SU-DHL-6 (cell line): ENCODE measurements around the gene ADGRG2.

Experiments used
- H2AFZ ChIP-seq: fragments of 200-600 bp; sonication (generic); 2 replicates; pipeline ENCODE4 v1.6.1; 2014; ENCODE audit warnings: low read depth, mild to moderate bottlenecking, moderate library complexity, mixed read lengths, antibody characterized with exemption, low read length; ENCODE audit not compliant: severe bottlenecking
- H3F3A ChIP-seq: fragments of 200-600 bp; shearing (Covaris generic); 2 replicates; pipeline ENCODE4 v1.6.0; 2016; ENCODE audit warnings: antibody characterized with exemption, mild to moderate bottlenecking; ENCODE audit not compliant: insufficient read depth
- H3K27ac ChIP-seq: fragments of 200-600 bp; sonication (generic); 2 replicates; pipeline ENCODE4 v1.5.1; 2016; ENCODE audit warnings: low read depth, mild to moderate bottlenecking, low read length, moderate library complexity, mixed read lengths
- H3K27me3 ChIP-seq: fragments of 200-600 bp; sonication (generic), shearing (Covaris generic); 2 replicates; pipeline ENCODE4 v1.6.0; 2014; ENCODE audit warnings: mild to moderate bottlenecking, low read length
- H3K36me3 ChIP-seq: fragments of 200-600 bp; sonication (generic); 2 replicates; pipeline ENCODE4 v1.6.1; 2014; ENCODE audit warnings: mild to moderate bottlenecking, low read length, mixed read lengths
- H3K4me2 ChIP-seq: fragments of 300-600, 200-600 bp; shearing (Covaris generic), sonication (generic); 2 replicates; pipeline ENCODE4 v1.6.0; 2014; ENCODE audit warnings: low read length, low read depth, mild to moderate bottlenecking; ENCODE audit not compliant: poor library complexity, severe bottlenecking
- H3K4me3 ChIP-seq: fragments of 200-600 bp; sonication (generic); 2 replicates; pipeline ENCODE4 v1.5.1; 2014; ENCODE audit warnings: antibody characterized with exemption, low read length, mild to moderate bottlenecking, mixed read lengths; ENCODE audit not compliant: insufficient read depth, poor library complexity, severe bottlenecking
- H3K79me2 ChIP-seq: fragments of 200-600 bp; sonication (generic); 2 replicates; pipeline ENCODE4 v1.6.1; 2014; ENCODE audit warnings: mild to moderate bottlenecking, low read length, moderate library complexity; ENCODE audit not compliant: insufficient read depth
- H3K9ac ChIP-seq: fragments of 200-600 bp; sonication (generic); 2 replicates; pipeline ENCODE4 v1.7.0; 2014; ENCODE audit warnings: mild to moderate bottlenecking, low read length
- H3K9me2 ChIP-seq: fragments of 200-600 bp; sonication (generic); replicated peaks from 2 replicates; pipeline ENCODE4 v1.6.1; 2014; ENCODE audit warnings: low read length; ENCODE audit not compliant: insufficient read depth
- H3K9me3 ChIP-seq: fragments of 200-600 bp; sonication (generic); 2 replicates; pipeline ENCODE4 v1.6.1; 2014; ENCODE audit warnings: low read length, mixed read lengths; ENCODE audit not compliant: insufficient read depth
- H4K20me1 ChIP-seq: fragments of 200-600 bp; sonication (generic); 2 replicates; pipeline ENCODE4 v1.6.1; 2014; ENCODE audit warnings: low read depth, mild to moderate bottlenecking, antibody characterized with exemption, low read length, moderate library complexity, mixed read lengths
- CTCF ChIP-seq: fragments of 200-600 bp; sonication (generic); IDR thresholded peaks from one replicate; pipeline ENCODE4 v1.5.1; 2017; ENCODE audit warnings: antibody characterized with exemption, mild to moderate bottlenecking, low read length, moderate library complexity; ENCODE audit not compliant: insufficient read depth, poor library complexity, severe bottlenecking
- EZH2phosphoT487 ChIP-seq: fragments of 200-600 bp; sonication (generic), shearing (Covaris generic); conservative IDR thresholded peaks from 2 replicates; pipeline ENCODE4 v1.6.1; 2018; ENCODE audit warnings: mild to moderate bottlenecking, antibody characterized with exemption, low read length, moderate library complexity, mixed read lengths

Gene ADGRG2

DNA sequence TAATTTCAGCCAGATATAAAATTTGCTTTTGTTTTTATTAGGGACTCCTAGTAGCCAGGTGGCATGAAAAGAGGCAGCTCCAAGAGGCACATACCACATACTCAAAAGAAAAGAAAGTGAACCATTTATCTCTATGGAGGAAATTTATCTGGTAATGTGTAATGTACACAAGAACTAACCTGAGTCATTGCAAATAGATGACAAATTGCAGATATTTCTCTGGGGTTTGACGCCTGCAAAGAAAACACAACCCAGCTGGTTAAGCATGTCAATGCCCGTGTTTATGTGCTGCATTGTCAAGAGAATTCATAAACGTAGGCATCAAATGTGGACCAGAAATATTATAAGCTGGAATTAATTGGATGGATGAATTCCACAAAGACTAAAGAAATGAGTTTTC, 91.5 kb downstream of the ADGRG2 start:
- H3K27me3 ChIP-seq = no peaks in the 10 kb centered on the region
- H3K9me3 ChIP-seq = no peaks in the 10 kb centered on the region
- H3K4me2 ChIP-seq = no peak overlapping the region
- no peak overlapping the region for H3K27ac ChIP-seq
- no peaks in the 10 kb centered on the region for H3K79me2 ChIP-seq
- H3K9ac ChIP-seq = no peak overlapping the region
- TF ChIP-seq EZH2phosphoT487 (no peak), CTCF (no peak)
- no peak overlapping the region for H2AFZ ChIP-seq
- no peaks in the 10 kb centered on the region for H3K9me2 ChIP-seq
- no peaks in the 10 kb centered on the region for H3K36me3 ChIP-seq
- H3F3A ChIP-seq = no peaks in the 10 kb centered on the region
- no peak overlapping the region for H3K4me3 ChIP-seq
- H4K20me1 ChIP-seq = no peaks in the 10 kb centered on the region

GRCh38 chrX:19028560-19028959, 93.7 kb downstream of the ADGRG2 start:
- Histone ChIP-seq H3K27ac (no peak overlapping the region), H3F3A (no peaks in the 10 kb centered on the region), H3K27me3 (no peaks in the 10 kb centered on the region), H2AFZ (no peak overlapping the region), H3K4me2 (no peak overlapping the region), H3K36me3 (no peaks in the 10 kb centered on the region), H3K79me2 (no peaks in the 10 kb centered on the region), H3K9me3 (no peaks in the 10 kb centered on the region), H3K9ac (no peak overlapping the region), H3K4me3 (no peak overlapping the region), H3K9me2 (no peaks in the 10 kb centered on the region), H4K20me1 (no peaks in the 10 kb centered on the region)
- TF ChIP-seq EZH2phosphoT487 = no peak
- TF ChIP-seq CTCF = no peak

GRCh38 chrX:19024366-19024765, 97.9 kb downstream of the ADGRG2 start:
- Histone ChIP-seq H3K9me2 (no peaks in the 10 kb centered on the region), H3K4me3 (no peak overlapping the region), H3K36me3 (no peaks in the 10 kb centered on the region), H4K20me1 (no peaks in the 10 kb centered on the region), H2AFZ (no peak overlapping the region), H3K27ac (no peak overlapping the region), H3F3A (no peaks in the 10 kb centered on the region), H3K4me2 (no peak overlapping the region), H3K79me2 (no peaks in the 10 kb centered on the region), H3K9me3 (no peaks in the 10 kb centered on the region), H3K27me3 (no peaks in the 10 kb centered on the region), H3K9ac (no peak overlapping the region)
- TF ChIP-seq EZH2phosphoT487 = no peak

- Histone ChIP-seq H3K36me3 (no peaks in the 10 kb centered on the region), H3K9me3 (no peaks in the 10 kb centered on the region), H4K20me1 (no peaks in the 10 kb centered on the region), H3K4me3 (no peak overlapping the region), H3F3A (no peaks in the 10 kb centered on the region), H3K9ac (no peak overlapping the region), H3K4me2 (no peak overlapping the region), H3K27me3 (no peaks in the 10 kb centered on the region), H3K27ac (no peak overlapping the region), H2AFZ (no peak overlapping the region), H3K79me2 (no peaks in the 10 kb centered on the region), H3K9me2 (no peaks in the 10 kb centered on the region)
- TF ChIP-seq CTCF (no peak), EZH2phosphoT487 (no peak)
Observed at GRCh38 chrX:19019996-19020395, 102.3 kb downstream of the ADGRG2 start.
